ENCODE results near the gene FBXO3.
A peak's percentile ranks its signal among the peaks of the same experiment; 100 is the strongest.
"Not testable (repeated sequence)": the region's sequence is repeated elsewhere in the genome, so short reads cannot be mapped to it uniquely, and the experiment has no call there.

FBXO3 gene

DNA sequence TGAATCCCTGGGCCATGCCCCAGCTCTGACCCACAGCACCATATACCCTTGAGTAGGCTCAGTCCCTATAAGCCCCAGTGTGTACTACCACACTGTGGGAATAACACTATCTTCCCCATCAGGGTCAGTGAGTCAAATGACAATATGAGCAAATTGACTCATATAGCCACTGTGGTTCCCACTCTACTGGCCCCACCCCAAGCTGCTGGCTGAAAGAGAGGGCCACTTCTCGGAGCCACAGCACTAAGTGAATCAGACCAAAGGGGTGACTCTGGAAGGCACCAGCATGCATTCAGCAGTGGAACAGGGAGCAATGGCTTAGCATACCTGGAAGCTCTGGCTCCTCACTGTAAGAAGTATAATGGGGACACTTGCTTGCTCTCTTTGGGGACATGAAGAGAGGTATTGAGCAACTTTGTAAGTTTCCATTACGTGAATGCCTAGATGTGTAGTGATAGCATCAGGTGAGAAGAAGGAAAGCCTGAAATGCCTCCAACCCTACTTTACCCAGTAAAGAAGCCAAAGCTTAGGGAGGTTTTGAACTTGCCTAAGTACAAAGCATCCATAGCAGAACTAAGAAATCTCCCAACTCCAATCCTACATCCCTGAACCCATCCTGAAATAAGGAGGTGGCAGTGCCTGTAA is 51.6 kb downstream of the FBXO3 start:
- TF ChIP-seq TAF1 (IDR thresholded peaks at IDR 0.05; ENCODE audit: borderline replicate concordance, low read depth, low read length) (no peak), POLR2AphosphoS5 (IDR thresholded peaks at IDR 0.05; ENCODE audit: low read depth, low read length) (no peak), POLR2A (IDR thresholded peaks at IDR 0.05; ENCODE audit: low read depth, low read length) (no peak)
- DNase-seq (ENCODE audit: insufficient read length): peak; percentile 24
- FAIRE-seq: peak; percentile 73

DNA sequence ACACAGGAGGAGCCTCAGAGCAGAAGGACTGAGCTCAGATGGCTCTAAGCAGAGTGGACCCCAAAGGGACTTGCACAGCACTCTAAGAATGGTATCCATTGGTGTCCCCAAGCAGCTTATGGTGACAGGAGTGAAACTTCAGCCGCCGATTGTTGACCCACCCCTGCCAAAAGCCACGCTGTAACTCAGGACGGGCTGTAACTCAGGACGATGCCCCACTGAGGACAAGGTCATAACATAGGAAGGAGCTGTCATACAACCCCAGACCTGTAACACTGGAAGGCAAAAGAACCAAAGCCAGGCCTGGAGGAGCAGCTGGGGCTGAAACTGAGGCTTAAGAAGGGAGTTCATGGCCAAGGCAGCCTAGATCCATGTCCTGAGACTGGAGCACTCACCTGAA is 52.3 kb downstream of the FBXO3 start:
- no peak for TF ChIP-seq POLR2A (IDR thresholded peaks at IDR 0.05; ENCODE audit: low read depth, low read length)
- TF ChIP-seq TAF1 (IDR thresholded peaks at IDR 0.05; ENCODE audit: borderline replicate concordance, low read depth, low read length): no peak
- TF ChIP-seq POLR2AphosphoS5 (IDR thresholded peaks at IDR 0.05; ENCODE audit: low read depth, low read length): no peak
- FAIRE-seq: no peak
- no peak for DNase-seq (ENCODE audit: insufficient read length)

DNA sequence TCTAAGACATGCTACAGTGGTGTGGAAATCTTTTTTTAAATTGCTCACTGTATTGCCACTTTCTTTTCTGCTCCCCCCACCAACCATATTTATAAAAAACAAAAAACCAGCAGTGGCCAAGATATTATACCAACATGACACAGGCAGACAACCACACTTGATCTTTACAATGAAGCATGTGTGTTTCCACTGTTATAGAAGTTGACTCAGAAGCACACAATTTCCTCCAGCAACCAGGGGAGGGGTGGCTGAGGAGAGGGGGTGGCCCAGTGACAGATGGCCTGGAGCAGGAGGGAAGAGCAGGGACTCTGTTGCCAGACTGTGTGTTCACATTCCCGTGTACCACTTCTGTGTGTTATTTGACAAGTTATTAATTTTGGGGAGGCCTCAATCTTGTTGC is 52.9 kb downstream of the FBXO3 start:
- FAIRE-seq: peak; percentile 9
- TF ChIP-seq POLR2A (IDR thresholded peaks at IDR 0.05; ENCODE audit: low read depth, low read length) (no peak), TAF1 (IDR thresholded peaks at IDR 0.05; ENCODE audit: borderline replicate concordance, low read depth, low read length) (no peak), POLR2AphosphoS5 (IDR thresholded peaks at IDR 0.05; ENCODE audit: low read depth, low read length) (no peak)
- DNase-seq (ENCODE audit: insufficient read length): no peak

GRCh38 chr11:33719587-33719986 is 54.7 kb downstream of the FBXO3 start:
- no peak for DNase-seq (ENCODE audit: insufficient read length)
- no peak for TF ChIP-seq POLR2A (IDR thresholded peaks at IDR 0.05; ENCODE audit: low read depth, low read length)
- no peak for TF ChIP-seq TAF1 (IDR thresholded peaks at IDR 0.05; ENCODE audit: borderline replicate concordance, low read depth, low read length)
- no peak for TF ChIP-seq POLR2AphosphoS5 (IDR thresholded peaks at IDR 0.05; ENCODE audit: low read depth, low read length)
- FAIRE-seq: no peak

- DNase-seq (ENCODE audit: insufficient read length) (no peak), FAIRE-seq (no peak)
- no peak for TF ChIP-seq POLR2AphosphoS5 (IDR thresholded peaks at IDR 0.05; ENCODE audit: low read depth, low read length)
- TF ChIP-seq POLR2A (IDR thresholded peaks at IDR 0.05; ENCODE audit: low read depth, low read length): no peak
- TF ChIP-seq TAF1 (IDR thresholded peaks at IDR 0.05; ENCODE audit: borderline replicate concordance, low read depth, low read length): no peak
These were observed 55.9 kb downstream of the FBXO3 start for GRCh38 chr11:33718440-33718839.

DNA sequence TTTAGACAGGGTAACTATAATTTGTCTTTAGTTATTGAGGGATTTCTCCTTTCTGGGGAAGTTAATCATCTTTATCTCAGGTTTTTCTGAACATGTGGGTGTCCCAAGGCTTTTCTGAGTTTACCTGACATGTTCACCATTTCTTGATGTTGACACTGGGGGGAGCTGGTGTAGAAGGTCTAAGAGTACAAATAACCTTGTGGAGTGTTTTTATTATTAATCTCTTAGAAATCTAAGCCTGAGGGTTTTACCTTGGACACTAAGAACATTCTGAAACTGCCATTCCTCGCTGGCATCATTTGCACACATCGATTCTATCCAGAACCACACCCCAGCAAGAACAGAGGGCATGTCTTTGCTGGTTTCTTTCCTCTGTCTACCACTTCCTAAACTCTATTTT is 58.1 kb downstream of the FBXO3 start:
- no peak for TF ChIP-seq POLR2AphosphoS5 (IDR thresholded peaks at IDR 0.05; ENCODE audit: low read depth, low read length)
- no peak for TF ChIP-seq POLR2A (IDR thresholded peaks at IDR 0.05; ENCODE audit: low read depth, low read length)
- TF ChIP-seq TAF1 (IDR thresholded peaks at IDR 0.05; ENCODE audit: borderline replicate concordance, low read depth, low read length): no peak
- FAIRE-seq (no peak), DNase-seq (ENCODE audit: insufficient read length) (no peak)

DNA sequence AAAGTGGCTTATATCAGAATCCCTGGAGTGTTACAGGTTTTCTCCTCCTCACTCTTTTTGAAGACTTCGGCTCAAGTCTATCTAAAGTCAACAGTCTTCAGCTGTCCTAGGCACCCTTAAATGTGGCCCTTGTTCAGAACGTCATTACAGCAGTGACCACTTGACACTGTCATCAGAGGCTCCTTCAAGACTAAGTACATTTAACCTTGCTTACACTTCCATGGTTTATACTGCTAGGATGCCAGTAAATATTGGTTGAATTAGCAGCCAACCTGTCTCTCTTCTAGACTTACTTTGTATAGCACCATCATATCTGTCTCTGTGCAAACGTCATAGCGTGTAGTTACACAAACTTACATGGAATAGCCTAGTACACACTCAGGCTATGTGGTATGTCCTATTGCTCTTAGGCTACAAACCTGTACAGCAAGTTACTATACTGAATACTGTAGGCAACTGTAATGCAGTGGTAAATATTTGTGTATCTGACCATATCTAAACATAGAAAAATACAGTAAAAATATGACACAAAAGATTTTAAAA is 60.4 kb downstream of the FBXO3 start:
- FAIRE-seq (peak; percentile 53), DNase-seq (ENCODE audit: insufficient read length) (no peak)

GRCh38 chr11:33713151-33713855 is 61.0 kb downstream of the FBXO3 start:
- TF ChIP-seq POLR2AphosphoS5 (IDR thresholded peaks at IDR 0.05; ENCODE audit: low read depth, low read length) (no peak), POLR2A (IDR thresholded peaks at IDR 0.05; ENCODE audit: low read depth, low read length) (no peak), TAF1 (IDR thresholded peaks at IDR 0.05; ENCODE audit: borderline replicate concordance, low read depth, low read length) (no peak)
- no peak for DNase-seq (ENCODE audit: insufficient read length)

More for the DNA sequence above, 60.4 kb downstream of the FBXO3 start:
- TF ChIP-seq TAF1 (IDR thresholded peaks at IDR 0.05; ENCODE audit: borderline replicate concordance, low read depth, low read length) (no peak), POLR2AphosphoS5 (IDR thresholded peaks at IDR 0.05; ENCODE audit: low read depth, low read length) (no peak), POLR2A (IDR thresholded peaks at IDR 0.05; ENCODE audit: low read depth, low read length) (no peak)

DNA sequence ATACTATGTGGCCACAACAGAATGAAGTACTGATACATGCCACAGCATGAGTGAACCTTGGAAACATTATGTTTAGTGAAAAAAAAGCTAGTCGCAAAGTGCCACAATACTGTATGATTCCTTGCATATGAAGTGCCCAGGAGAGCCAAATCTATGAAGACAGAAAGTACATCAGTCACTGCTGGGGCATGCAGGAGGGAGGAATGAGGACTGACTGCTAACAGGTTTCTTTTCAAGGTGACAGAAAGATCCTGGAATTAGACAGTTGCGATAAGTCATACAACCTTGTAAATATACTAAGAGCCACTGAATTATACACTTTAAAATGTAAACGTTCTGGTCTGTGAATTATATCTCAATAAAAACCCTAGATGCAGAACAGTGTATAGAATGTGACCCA is 61.9 kb downstream of the FBXO3 start:
- DNase-seq (ENCODE audit: insufficient read length) (no peak), FAIRE-seq (no peak)
- TF ChIP-seq TAF1 (IDR thresholded peaks at IDR 0.05; ENCODE audit: borderline replicate concordance, low read depth, low read length): no peak
- TF ChIP-seq POLR2A (IDR thresholded peaks at IDR 0.05; ENCODE audit: low read depth, low read length): no peak
- no peak for TF ChIP-seq POLR2AphosphoS5 (IDR thresholded peaks at IDR 0.05; ENCODE audit: low read depth, low read length)

More at GRCh38 chr11:33713151-33713855, 61.0 kb downstream of the FBXO3 start:
- FAIRE-seq: no peak

DNA sequence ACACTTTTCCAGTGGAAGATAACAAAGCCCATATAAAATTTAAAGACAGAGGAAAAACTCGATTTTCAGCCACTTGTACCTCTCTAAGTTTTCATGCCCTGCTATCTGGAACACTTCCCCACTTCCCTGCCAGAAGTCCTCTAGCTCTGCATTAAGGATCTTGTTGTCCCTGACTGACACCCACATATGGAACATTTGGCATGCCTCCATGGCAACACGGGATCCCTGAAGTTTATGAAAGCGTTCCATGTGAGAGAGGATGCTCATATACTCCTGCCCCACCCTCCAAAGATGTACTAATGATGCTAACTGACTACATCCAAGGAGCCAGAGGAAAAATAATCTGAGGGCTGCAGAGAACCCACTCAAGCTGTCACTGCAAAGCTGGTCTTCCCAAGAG is 64.9 kb downstream of the FBXO3 start:
- no peak for FAIRE-seq
- no peak for DNase-seq (ENCODE audit: insufficient read length)
- TF ChIP-seq TAF1 (IDR thresholded peaks at IDR 0.05; ENCODE audit: borderline replicate concordance, low read depth, low read length) (no peak), POLR2A (IDR thresholded peaks at IDR 0.05; ENCODE audit: low read depth, low read length) (no peak), POLR2AphosphoS5 (IDR thresholded peaks at IDR 0.05; ENCODE audit: low read depth, low read length) (no peak)

GRCh38 chr11:33708985-33709384 is 65.3 kb downstream of the FBXO3 start:
- TF ChIP-seq POLR2AphosphoS5 (IDR thresholded peaks at IDR 0.05; ENCODE audit: low read depth, low read length) (no peak), TAF1 (IDR thresholded peaks at IDR 0.05; ENCODE audit: borderline replicate concordance, low read depth, low read length) (no peak), POLR2A (IDR thresholded peaks at IDR 0.05; ENCODE audit: low read depth, low read length) (no peak)
- FAIRE-seq: no peak
- DNase-seq (ENCODE audit: insufficient read length): no peak

- not testable (repeated sequence) for DNase-seq (ENCODE audit: insufficient read length); FAIRE-seq
These were observed 66.5 kb downstream of the FBXO3 start for GRCh38 chr11:33707831-33708230.
